ENCODE measurements around the gene RNU6-1.

- TF ChIP-seq CTCF (IDR thresholded peaks at IDR 0.05; ENCODE audit: extremely low read depth in 1 of 2, insufficient read depth in 1 of 2, low read depth in 1 of 2, low read length in 2 of 2) = no peak
- TF ChIP-seq POLR2A (IDR thresholded peaks at IDR 0.05; ENCODE audit: low read depth, low read length) = no peak
- TF ChIP-seq MAX (IDR thresholded peaks at IDR 0.05; ENCODE audit: insufficient read depth, insufficient read length) = no peak
Measured at GRCh38 chr15:67823314-67824196, 16.3 kb downstream of the RNU6-1 start.

Measured in endothelial cell of umbilical vein (primary cell).